MM.1S (cell line): Measurements from ENCODE around the gene PFKFB1.

Source experiments
- CTCF ChIP-seq: fragments of 300-600 bp; sonication (generic); IDR thresholded peaks from 2 replicates; pipeline ENCODE4 v1.5.1; 2016; ENCODE audit warnings: antibody characterized with exemption, low read length, mixed read lengths
- EZH2 ChIP-seq: fragments of 300-600 bp; sonication (generic); optimal IDR thresholded peaks from 2 replicates; pipeline ENCODE3; 2017; ENCODE audit warnings: low read depth, mild to moderate bottlenecking, antibody characterized with exemption, low read length, mixed read lengths
- EZH2phosphoT487 ChIP-seq: fragments of 300-600 bp; sonication (generic); IDR thresholded peaks from 2 replicates; pipeline ENCODE4 v1.6.1; 2018; ENCODE audit warnings: antibody characterized with exemption, low read length

GRCh38 chrX:54950730-54951375 lies 43.1 kb downstream of the PFKFB1 start:
- TF ChIP-seq EZH2phosphoT487 (no peak), CTCF (no peak), EZH2 (no peak)
